HL-60/S4 (cell line): ENCODE data around the gene FOXQ1.

ENCODE experiments used
- in situ Hi-C: fragments of 300-500 bp; cut with MboI; formaldehyde crosslinking; loops from 2 replicates; pipeline ENCODE4 v1.14.3; 2022; ENCODE audit warnings: low sequenced_read_pairs

Gene FOXQ1

DNA sequence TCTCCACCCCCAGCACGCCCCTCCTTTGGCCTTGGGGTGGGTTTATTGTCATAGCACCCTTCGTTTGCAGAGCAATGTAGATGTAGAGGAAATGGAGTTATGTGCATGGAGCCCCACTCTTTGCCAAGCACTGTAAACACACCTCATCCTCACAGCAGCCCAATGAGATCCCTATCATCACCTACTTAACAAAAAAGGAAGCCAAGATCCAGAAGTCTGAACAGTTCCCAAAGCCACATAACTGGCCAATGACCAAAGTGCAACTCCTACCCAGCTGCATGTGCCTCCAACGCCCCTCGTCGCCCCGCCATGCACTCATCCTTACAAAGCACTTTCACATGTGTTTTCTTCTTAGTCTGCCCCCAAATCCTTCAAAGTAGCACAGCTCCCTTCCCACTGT is 21.8 kb upstream of the FOXQ1 start:
- in situ Hi-C loops, result no loop called here

DNA sequence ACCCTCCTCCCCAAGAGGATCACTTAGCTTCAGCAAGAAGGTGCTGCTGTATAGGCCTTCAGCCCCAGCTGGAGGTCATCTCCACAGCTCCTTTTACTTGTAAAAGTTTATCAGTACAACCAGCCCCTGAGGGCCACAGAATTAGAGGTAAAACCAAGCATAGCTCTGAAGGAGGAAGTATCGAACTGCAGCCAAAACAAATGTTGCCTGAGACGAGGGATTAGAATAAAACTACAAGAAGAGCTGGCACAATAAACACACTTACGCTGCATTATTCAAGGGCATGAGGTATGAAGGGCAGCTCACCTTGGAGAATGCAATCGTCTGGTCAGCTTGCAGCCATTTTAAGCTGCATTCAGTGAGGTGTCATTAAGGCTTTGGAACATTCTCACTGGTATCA is 21.1 kb upstream of the FOXQ1 start:
- in situ Hi-C loops, result no loop called here

DNA sequence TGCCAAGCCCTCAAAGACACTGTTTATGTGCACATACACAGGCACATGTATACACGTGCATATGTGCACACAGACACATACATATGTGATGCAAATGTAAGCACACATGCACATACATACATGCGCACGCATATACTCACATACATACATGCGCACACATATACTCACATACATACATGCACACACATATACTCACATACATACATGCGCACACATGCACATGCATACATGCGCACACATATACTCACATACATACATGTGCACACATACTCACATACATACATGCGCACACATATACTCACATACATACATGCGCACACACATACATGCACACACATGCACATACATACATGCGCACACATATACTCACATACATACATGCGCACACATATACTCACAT is 20.5 kb upstream of the FOXQ1 start:
- in situ Hi-C loops, result no loop called here

GRCh38 chr6:1295420-1295819 is 16.5 kb upstream of the FOXQ1 start:
- in situ Hi-C loops, result no loop called here

DNA sequence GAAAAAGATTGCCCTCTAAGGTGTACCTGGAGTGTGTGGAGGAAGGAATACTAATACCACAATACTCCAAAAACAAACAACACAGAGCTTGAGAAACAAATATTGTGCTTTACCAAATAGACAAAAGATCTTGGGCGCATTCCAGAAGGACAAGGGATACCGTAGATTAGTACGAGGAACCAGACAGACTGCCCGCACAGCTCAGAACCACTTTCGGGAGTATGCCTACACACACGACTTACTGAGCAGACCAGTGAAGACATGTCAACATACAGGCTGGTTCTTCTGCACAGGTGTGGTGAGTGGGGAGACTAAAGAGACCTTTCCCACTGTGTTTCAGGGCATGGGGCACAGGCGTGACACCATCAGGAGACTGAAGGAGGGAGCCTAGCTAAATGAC is 15.8 kb upstream of the FOXQ1 start:
- in situ Hi-C loops, result no loop called here

GRCh38 chr6:1296542-1296941 is 15.4 kb upstream of the FOXQ1 start:
- in situ Hi-C loops, result no loop called here

GRCh38 chr6:1297746-1298145 is 14.2 kb upstream of the FOXQ1 start:
- in situ Hi-C loops, result no loop called here

GRCh38 chr6:1298768-1299167 is 13.1 kb upstream of the FOXQ1 start:
- in situ Hi-C loops, result no loop called here

DNA sequence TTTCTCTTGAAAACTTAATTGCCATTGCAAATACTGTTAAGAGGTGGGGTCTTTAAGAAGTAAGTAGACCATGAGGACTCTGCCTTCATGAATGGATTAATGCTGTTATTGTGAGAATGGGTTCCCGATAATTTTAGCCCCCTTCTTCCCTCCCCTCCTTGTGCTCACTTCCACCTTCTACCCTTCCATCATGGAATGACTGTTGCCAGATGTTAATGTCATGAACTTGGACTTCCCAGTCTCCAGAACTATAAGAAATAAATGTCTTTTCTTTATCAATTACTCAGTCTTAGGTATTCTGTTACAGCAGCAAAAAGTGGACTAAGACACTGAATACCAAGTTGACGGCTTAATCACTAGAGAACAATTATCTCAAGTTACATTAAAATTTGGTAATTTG is 5.8 kb upstream of the FOXQ1 start:
- in situ Hi-C loops, result no loop called here

DNA sequence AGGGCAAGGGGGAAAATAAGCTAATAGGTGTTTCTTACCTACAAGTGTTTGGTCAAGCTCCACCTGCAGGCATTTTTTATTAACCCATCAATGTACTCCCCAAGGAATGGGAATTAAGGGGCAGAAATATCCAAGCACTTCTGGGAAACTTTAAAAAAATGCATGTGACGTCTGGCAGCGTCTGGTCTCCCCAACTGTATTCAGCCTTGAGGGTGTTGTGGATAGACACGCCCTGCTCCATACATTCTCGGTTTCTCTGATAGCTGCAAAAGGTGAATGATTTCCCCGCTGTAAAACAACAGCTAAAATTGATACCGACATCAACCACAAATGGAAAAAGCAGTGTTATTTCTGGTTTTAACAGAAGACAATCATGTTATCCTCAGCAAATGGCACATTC is 2.5 kb upstream of the FOXQ1 start:
- in situ Hi-C loops, result no loop called here

GRCh38 chr6:1310628-1311399 is 1.1 kb upstream of the FOXQ1 start:
- in situ Hi-C loops, result no loop called here

- in situ Hi-C loops, result no loop called here
These were observed 240 bp downstream of the FOXQ1 start for GRCh38 chr6:1312203-1312472.

DNA sequence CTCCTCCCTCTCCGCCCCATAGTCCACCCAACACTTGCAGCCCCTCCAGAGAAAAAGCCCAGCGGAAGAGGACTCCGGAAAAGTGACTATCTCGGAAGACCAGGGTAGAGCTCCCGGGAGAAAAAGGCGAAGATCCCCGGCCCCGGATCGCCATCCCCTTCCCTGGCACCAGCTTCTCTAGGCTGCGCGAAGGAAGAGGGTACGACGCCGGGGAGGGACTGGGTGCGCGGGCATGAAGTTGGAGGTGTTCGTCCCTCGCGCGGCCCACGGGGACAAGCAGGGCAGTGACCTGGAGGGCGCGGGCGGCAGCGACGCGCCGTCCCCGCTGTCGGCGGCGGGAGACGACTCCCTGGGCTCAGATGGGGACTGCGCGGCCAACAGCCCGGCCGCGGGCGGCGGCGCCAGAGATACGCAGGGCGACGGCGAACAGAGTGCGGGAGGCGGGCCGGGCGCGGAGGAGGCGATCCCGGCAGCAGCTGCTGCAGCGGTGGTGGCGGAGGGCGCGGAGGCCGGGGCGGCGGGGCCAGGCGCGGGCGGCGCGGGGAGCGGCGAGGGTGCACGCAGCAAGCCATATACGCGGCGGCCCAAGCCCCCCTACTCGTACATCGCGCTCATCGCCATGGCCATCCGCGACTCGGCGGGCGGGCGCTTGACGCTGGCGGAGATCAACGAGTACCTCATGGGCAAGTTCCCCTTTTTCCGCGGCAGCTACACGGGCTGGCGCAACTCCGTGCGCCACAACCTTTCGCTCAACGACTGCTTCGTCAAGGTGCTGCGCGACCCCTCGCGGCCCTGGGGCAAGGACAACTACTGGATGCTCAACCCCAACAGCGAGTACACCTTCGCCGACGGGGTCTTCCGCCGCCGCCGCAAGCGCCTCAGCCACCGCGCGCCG is 822 bp downstream of the FOXQ1 start:
- in situ Hi-C loops, result no loop called here

DNA sequence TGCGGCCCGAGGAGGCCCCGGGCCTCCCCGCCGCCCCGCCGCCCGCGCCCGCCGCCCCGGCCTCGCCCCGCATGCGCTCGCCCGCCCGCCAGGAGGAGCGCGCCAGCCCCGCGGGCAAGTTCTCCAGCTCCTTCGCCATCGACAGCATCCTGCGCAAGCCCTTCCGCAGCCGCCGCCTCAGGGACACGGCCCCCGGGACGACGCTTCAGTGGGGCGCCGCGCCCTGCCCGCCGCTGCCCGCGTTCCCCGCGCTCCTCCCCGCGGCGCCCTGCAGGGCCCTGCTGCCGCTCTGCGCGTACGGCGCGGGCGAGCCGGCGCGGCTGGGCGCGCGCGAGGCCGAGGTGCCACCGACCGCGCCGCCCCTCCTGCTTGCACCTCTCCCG is 1.5 kb downstream of the FOXQ1 start:
- in situ Hi-C loops, result no loop called here

- in situ Hi-C loops, result no loop called here
These were observed 2.0 kb downstream of the FOXQ1 start for GRCh38 chr6:1313767-1314503.

- in situ Hi-C loops, result no loop called here
These were observed 2.7 kb downstream of the FOXQ1 start for GRCh38 chr6:1314617-1315016.

GRCh38 chr6:1315201-1315559 is 3.3 kb downstream of the FOXQ1 start:
- in situ Hi-C loops, result no loop called here

GRCh38 chr6:1315560-1316386 is 3.9 kb downstream of the FOXQ1 start:
- in situ Hi-C loops, result no loop called here

DNA sequence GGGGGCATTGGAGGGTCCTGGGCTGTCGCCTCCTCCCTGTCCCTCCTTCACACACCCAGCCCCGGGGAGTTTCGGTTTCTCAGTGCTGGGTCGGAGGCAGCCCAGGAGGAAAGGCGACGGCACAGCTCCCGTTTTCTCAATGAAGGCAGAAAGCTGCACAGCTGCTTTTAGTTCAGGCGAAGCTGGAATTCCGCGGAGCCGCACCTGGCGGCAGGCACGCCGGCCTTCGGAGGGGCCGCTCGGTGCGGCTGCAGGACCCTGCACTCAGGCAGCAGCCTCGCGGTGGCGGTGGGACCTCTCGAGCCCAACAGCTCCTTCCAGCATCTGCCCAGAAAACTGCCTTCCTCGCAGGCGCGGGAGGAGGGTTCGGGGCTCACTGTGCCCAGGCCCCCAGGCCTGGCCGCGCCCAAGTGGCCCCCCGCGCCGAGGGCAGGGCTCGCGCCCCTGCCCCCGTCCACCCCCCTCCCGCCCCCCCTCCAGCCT is 4.6 kb downstream of the FOXQ1 start:
- in situ Hi-C loops, result no loop called here

- in situ Hi-C loops, result no loop called here
These were observed 5.5 kb downstream of the FOXQ1 start for GRCh38 chr6:1317302-1317815.

GRCh38 chr6:1318036-1318435 is 6.1 kb downstream of the FOXQ1 start:
- in situ Hi-C loops, result no loop called here
